Fibroblast of lung (primary cell): Measurements from ENCODE around the gene SRL.

Source experiments
- CTCF ChIP-seq, 2 donors: IDR thresholded peaks in 1 of 2; conservative IDR thresholded peaks in 1 of 2; 1 replicate in 1 of 2; 2 replicates in 1 of 2; pipeline ENCODE4 v1.5.1; 2011 to 2012; ENCODE audit warnings: low read length in 2 of 2, control low read depth in 1 of 2, inconsistent platforms in 1 of 2, low read depth in 1 of 2, mild to moderate bottlenecking in 1 of 2
- EZH2 ChIP-seq: IDR thresholded peaks from 2 replicates; pipeline ENCODE4 v1.5.1; 2012; ENCODE audit warnings: low read length, control low read depth, mild to moderate bottlenecking; ENCODE audit errors: missing control alignments

- no peak for TF ChIP-seq CTCF (conservative IDR thresholded peaks at IDR 0.05 in 1 of 2, IDR thresholded peaks at IDR 0.05 in 1 of 2; ENCODE audit: low read depth in 1 of 2, low read length in 2 of 2)
- no peak for TF ChIP-seq EZH2
Observed at GRCh38 chr16:4275861-4276260, 34.0 kb upstream of the SRL start.
